Measurements from ENCODE around the gene SLC6A13.

DNA sequence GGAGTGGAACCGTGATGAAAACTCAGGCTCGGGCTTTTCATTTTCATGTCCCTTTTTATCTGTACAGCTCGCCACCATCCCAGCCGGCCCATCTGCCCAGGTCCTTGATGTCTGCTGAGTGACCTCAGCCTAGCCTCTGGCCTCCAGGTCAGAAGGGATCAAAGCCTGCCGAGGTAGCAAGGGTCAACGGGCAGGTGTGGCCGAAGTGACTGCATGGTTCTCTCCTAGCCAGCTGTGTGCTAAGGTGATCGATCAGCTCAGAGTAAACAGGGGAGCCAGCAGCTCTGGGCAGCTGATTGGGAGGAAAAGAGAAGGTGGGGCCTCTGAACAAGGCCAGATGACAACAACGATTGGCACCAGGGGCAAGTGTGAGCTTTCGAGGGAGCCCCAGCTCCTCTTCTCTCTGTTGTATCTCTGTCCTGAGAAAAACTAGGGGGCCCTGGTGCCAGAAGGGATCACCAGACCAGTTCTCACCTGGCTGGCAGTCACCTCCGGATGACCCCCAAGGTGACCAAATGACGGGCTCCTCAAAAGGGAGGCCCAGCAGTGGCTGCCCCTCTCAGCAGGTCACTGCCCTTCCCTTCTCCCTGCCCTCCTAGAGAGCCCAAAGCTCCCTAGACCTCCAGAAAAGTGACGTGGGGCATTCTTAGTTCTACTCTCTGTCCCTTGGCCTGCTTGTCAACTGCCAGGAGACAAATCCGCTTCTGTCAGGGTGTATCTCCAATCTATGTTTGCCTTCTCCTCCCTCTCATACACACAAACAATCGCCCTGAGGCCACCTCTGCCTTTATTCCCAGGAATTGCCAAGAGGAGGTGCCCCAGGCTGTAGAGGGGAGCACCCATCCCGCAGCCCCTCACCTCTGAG, 52.1 kb downstream of the SLC6A13 start:
- TF ChIP-seq EZH2phosphoT487 (IDR thresholded peaks at IDR 0.05; ENCODE audit: insufficient read depth, low read depth) (no peak), EZH2 (IDR thresholded peaks at IDR 0.05; ENCODE audit: insufficient read depth, poor library complexity, severe bottlenecking) (no peak)

Measured in GM23248 (cell line).